Renal cortex interstitium (tissue), 11 donors: ENCODE results near the gene BPIFB1. TPM values are rescaled to one million over a fixed set of nuclear protein-coding genes. Genes with fewer than 3 reads are reported as not detected.

Experiments used
- DNase-seq, 11 donors: peaks; one replicate each; pipeline ENCODE4 v3.0.0-alpha.2; 2013; ENCODE audit warnings: low read depth in 9 of 11, low spot score in 4 of 11; ENCODE audit errors: extremely low read depth in 1 of 11
- polyA plus RNA-seq, 3 donors: library from polyadenylated mRNA; unstranded; fragments of 120-200 nt; gene quantifications; one replicate each; pipeline ENCODE4 v1.2.1, GENCODE V29; 2013; ENCODE audit not compliant: insufficient read length in 3 of 3

BPIFB1 gene
- polyA plus RNA-seq, 3 donors: 0.14 TPM; not detected in 2

DNA sequence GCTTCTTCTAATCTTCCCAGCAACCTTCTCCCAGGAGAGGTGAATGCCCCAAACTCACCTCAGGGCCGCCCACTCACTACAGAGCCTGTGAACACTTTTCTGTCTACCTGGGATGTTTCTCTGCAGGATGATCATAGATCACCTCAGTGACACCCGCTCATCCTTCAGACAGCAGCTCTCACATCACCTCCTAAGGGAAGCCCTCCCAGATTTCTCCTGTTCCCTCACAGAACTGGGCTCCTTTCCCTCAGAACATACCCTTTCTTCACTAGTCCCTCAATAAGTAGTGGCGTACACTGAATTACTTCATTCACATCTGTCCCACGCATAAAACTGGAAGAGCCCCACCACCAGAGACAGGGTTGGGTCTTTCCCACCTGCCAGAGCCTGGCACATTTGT, 60.5 kb downstream of the BPIFB1 start:
- DNase-seq: no peak

DNA sequence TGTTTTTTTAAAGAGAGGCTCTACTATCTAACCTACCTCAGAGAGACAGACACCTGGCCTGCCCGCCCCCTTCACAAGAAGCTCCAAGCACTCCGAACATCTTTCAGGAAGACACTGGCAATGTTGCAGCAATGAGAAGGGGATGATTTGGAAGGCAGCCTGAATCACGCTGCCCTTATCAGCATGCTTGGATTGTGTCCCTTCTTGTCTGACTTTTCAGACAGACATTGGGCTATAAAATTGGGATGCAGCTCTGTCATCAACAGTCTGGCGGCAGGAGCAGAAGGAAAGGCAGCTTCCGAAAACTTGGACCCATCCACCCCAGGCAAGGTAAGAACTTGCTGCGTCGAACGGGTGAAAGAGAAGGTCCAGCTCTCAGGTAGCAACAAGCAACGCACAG, 62.3 kb downstream of the BPIFB1 start:
- DNase-seq: no peak

DNA sequence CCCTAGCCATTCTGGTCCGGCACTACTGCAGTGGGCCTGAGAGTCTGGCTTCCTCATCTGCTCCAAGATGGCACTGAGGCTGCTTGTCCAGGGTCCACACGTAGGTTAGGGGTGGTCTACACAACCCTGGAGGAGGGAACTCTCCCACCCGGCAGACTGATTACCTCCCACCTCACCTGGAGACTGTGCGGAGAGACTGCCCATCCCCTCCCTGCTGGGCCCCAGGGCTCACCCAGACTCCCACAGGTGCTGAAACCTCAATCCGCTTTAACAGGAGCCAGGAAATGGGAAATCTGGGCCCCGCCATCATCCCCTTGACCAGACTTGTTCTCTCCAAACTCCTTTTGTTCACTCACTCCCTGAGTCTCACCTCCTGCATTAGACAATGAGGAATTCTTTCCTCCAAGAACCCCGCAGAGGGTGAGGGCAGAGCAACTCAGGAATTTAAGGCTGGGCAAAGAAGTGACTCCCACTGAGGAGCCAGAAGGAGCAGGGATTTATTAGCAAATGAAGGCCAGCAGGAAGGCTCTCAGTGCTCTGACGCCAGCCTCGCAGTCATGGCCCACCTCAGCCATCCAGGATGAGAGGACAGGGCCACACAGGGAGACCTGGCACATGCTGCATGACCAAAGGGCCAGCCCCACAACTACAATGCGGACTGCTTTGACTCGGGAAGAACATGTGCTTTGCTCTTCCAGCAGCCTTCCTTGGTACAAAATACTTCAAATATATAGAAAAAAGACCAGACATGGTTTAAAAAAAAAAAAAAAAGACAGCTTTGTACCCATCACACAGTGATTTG, 65.3 kb downstream of the BPIFB1 start:
- DNase-seq: no peak

- no peak for DNase-seq
Measured at GRCh38 chr20:33349493-33349892, 66.5 kb downstream of the BPIFB1 start.

GRCh38 chr20:33351696-33352095, 68.7 kb downstream of the BPIFB1 start:
- DNase-seq: no peak

DNA sequence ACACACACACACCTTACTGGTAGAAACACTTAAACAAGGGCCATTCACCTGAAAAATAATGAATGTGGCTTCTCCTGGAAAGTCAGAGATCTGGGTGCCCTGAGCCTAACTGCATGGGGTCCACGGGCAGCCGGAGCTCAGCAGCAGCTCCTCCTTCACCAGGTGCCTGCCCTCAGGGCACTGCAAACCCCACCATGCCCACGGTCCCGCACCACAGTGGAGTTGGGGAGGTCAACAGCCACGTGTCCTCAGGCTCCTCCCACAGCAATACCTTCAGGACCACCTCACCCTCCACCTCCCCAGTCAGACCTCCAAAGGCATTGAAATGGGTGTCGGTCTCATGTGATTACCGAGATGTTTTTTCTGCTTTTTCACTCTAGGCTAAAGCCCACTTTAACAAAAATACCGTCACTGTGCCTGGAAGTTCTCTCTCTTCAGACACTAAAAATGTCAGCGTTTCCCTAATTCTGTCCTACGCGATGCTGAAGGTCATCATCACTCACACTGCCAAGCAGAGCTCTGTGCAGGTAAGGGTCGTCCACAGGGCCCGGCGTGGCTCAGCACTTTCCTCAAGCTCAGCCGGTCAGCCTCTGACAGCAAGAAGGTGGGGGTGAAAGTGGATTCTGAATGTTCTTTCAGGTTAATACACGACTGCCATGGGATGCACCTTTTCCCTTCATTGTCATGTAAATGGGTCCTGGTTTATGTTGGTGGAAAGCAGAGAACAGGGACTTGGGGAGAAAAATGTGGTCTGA, 69.4 kb downstream of the BPIFB1 start:
- no peak for DNase-seq

DNA sequence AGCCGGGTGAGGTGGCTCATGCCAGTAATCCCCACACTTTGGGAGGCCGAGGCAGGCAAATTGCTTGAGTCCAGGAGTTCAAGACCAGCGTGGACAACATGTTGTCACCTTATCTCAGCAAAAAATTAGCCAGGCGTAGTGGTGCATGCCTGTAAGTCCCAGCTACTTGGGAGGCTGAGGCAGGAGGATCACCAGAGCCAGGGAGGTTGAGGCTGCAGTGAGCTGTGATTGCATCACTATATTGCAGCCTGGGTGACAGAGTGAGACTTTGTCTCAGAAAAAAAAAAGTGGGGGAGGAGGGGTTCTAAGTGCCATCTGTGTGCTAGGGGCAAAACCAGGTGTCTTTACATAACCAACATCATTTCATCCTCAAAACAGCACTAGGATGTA, 70.0 kb downstream of the BPIFB1 start:
- no peak for DNase-seq

Other genes starting within 250 kb of the BPIFB1 start
- gene BPIFB3, start 229.3 kb upstream of the BPIFB1 start, polyA plus RNA-seq: not detected
- gene BPIFB4, start 203.6 kb upstream of the BPIFB1 start, polyA plus RNA-seq: not detected
- not detected for gene BPIFA2, start 115.1 kb upstream of the BPIFB1 start, polyA plus RNA-seq
- gene BPIFA3, start 65.9 kb upstream of the BPIFB1 start, polyA plus RNA-seq: not detected
- not detected for gene BPIFA1, start 47.2 kb upstream of the BPIFB1 start, polyA plus RNA-seq
- gene CDK5RAP1, start 118.3 kb downstream of the BPIFB1 start, polyA plus RNA-seq: 10 to 100 TPM; 34.6 to 45.1 (median 35.4) TPM
- gene SNTA1, start 160.5 kb downstream of the BPIFB1 start, polyA plus RNA-seq: 10 to 100 TPM in 2 of 3 donors, 1 to 10 TPM in 1; 8.7 to 12.2 (median 12.0) TPM
- 10 to 100 TPM; 26.8 to 35.9 (median 27.4) TPM for gene CBFA2T2, start 206.9 kb downstream of the BPIFB1 start, polyA plus RNA-seq